PC-9 (cell line): Measurements from ENCODE around the gene RAB35.

Experiments
- EZH2 ChIP-seq: fragments of 200-600 bp; sonication (generic); IDR thresholded peaks from 2 replicates; pipeline ENCODE4 v1.8.0; 2017; ENCODE audit warnings: antibody characterized with exemption, low read depth
- TF ChIP-seq, protein P1 (sequence below): fragments of 200-600 bp; sonication (generic); conservative IDR thresholded peaks from 2 replicates; pipeline ENCODE4 v1.6.1; 2017; ENCODE audit warnings: mixed run types, antibody characterized with exemption, mild to moderate bottlenecking, moderate library complexity

DNA sequence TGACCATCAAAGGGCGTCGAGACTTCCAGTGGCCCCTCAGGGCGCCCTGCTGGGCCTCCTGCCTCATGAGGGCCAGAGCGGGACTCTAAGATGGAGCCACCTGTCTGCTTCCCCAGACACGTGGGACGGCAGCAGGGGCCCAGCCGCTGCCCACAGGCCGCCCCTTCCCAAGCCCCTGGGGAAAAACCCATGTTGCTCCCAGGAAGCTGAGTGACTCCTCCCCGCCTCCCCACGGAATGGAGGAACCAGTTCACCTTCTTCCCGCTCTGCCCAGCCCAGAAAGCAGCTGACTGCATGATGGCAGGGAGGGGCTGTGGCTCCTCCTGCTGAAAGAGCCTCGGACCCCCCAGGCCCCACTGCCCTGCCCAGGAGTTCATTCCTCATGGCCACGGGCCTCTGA lies 14.9 kb downstream of the RAB35 start:
- TF ChIP-seq EZH2: no peak
- TF ChIP-seq, protein P1, sequence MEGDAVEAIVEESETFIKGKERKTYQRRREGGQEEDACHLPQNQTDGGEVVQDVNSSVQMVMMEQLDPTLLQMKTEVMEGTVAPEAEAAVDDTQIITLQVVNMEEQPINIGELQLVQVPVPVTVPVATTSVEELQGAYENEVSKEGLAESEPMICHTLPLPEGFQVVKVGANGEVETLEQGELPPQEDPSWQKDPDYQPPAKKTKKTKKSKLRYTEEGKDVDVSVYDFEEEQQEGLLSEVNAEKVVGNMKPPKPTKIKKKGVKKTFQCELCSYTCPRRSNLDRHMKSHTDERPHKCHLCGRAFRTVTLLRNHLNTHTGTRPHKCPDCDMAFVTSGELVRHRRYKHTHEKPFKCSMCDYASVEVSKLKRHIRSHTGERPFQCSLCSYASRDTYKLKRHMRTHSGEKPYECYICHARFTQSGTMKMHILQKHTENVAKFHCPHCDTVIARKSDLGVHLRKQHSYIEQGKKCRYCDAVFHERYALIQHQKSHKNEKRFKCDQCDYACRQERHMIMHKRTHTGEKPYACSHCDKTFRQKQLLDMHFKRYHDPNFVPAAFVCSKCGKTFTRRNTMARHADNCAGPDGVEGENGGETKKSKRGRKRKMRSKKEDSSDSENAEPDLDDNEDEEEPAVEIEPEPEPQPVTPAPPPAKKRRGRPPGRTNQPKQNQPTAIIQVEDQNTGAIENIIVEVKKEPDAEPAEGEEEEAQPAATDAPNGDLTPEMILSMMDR: no peak
